ENCODE results near the gene TNNT1. TPM values are rescaled to one million over a fixed set of nuclear protein-coding genes. Genes with fewer than 3 reads are reported as not detected.

The TNNT1 gene
- total and polyA plus RNA-seq, 12 donors, result 0.36 to 11.1 (median 0.90) TPM; not detected in 4

DNA sequence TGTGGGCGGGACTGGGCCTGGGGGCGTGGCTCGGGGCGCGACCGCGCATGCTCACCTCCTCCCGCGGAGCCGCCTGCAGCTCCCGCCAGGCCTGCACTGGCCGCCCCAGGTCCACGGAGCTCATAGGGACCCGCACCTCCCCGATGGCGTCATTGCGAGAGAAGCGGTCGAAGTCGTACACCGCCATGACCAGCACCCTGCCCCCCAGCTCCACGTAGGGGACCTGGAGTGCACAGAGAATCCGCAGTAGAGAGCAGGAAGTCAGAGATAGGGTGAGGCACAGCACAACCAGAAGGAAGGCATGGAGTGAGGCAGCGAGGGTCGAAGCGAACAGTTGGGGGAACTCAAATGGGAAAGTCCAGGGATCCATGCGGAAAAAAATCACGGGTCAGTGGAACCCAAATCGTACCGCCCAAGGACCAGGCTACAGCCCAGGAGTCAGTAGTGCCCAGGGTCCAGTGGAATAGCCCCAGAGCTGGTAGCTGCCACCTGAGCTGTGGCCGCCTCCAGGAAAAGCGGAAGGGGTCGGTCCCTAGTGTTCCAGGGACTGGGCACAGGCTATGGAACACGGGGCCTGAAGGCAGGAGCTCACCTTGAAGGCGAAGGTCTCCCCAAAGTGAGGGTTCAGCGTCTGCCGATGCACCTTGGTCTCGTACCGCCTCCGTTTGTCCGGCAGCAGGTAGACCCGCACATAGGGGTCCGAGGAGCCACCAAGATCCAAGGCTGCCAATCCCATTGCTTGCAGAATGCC, 26.3 kb upstream of the TNNT1 start:
- Histone ChIP-seq H3K9me3 (replicated peaks in 1 of 3) (no peaks in the 10 kb centered on the region), H3K27me3 (peaks cover 42% of the 10 kb centered on the region), H3K36me3 (replicated peaks in 1 of 2) (no peaks in the 10 kb centered on the region), H3K4me3 (no peak overlapping the region), H3K4me1 (replicated peaks in 1 of 2) (peaks cover 8 to 21% of the 10 kb centered on the region in 2 donors), H3K27ac (no peak overlapping the region)
- WGBS, 4 donors, result 46 to 68% (median 61%) methylated on average over 23 to 43 of the region's 43 CpGs
- TF ChIP-seq POLR2A (IDR thresholded peaks at IDR 0.05), result no peak
- intact Hi-C loops (cut with DNase I), result no loop called here
- DNase-seq, result peak in 1 of 7 donors; percentile 16

GRCh38 chr19:55174425-55175116, 25.6 kb upstream of the TNNT1 start:
- H3K4me3 ChIP-seq, result no peak overlapping the region
- whole genome bisulfite sequencing, 4 donors, result 45 to 63% (median 60%) methylated on average over 16 to 21 of the region's 21 CpGs
- TF ChIP-seq, protein P1, sequence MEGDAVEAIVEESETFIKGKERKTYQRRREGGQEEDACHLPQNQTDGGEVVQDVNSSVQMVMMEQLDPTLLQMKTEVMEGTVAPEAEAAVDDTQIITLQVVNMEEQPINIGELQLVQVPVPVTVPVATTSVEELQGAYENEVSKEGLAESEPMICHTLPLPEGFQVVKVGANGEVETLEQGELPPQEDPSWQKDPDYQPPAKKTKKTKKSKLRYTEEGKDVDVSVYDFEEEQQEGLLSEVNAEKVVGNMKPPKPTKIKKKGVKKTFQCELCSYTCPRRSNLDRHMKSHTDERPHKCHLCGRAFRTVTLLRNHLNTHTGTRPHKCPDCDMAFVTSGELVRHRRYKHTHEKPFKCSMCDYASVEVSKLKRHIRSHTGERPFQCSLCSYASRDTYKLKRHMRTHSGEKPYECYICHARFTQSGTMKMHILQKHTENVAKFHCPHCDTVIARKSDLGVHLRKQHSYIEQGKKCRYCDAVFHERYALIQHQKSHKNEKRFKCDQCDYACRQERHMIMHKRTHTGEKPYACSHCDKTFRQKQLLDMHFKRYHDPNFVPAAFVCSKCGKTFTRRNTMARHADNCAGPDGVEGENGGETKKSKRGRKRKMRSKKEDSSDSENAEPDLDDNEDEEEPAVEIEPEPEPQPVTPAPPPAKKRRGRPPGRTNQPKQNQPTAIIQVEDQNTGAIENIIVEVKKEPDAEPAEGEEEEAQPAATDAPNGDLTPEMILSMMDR (IDR thresholded peaks at IDR 0.05), result no peak
- TF ChIP-seq POLR2A (IDR thresholded peaks at IDR 0.05), result no peak
- peaks cover 3 to 14% of the 10 kb centered on the region in 2 donors for H3K4me1 ChIP-seq (replicated peaks in 1 of 2)
- H3K27ac ChIP-seq, result no peak overlapping the region
- no peaks in the 10 kb centered on the region for H3K9me3 ChIP-seq (replicated peaks in 1 of 3)
- H3K36me3 ChIP-seq (replicated peaks in 1 of 2), result no peaks in the 10 kb centered on the region
- intact Hi-C loops (cut with DNase I), result no loop called here
- DNase-seq, result no peak
- H3K27me3 ChIP-seq, result peaks cover 42% of the 10 kb centered on the region

GRCh38 chr19:55173714-55174409, 24.9 kb upstream of the TNNT1 start:
- Histone ChIP-seq H3K27me3 (peaks cover 42% of the 10 kb centered on the region), H3K36me3 (replicated peaks in 1 of 2) (no peaks in the 10 kb centered on the region), H3K27ac (peak overlapping the region in 1 of 5 donors; percentile 21), H3K9me3 (replicated peaks in 1 of 3) (no peaks in the 10 kb centered on the region), H3K4me1 (replicated peaks in 1 of 2) (peaks cover 3 to 7% of the 10 kb centered on the region in 2 donors), H3K4me3 (peak overlapping the region in 1 of 4 donors; percentile 52)
- DNase-seq, result peak; percentile 42 to 89 (median 64)
- TF ChIP-seq, protein P1 (IDR thresholded peaks at IDR 0.05), result no peak
- no peak for TF ChIP-seq POLR2A (IDR thresholded peaks at IDR 0.05)
- WGBS, 4 donors, result 0 to 3% (median 1%) methylated on average over 6 to 37 of the region's 37 CpGs
- intact Hi-C loops (cut with DNase I), result no loop called here

DNA sequence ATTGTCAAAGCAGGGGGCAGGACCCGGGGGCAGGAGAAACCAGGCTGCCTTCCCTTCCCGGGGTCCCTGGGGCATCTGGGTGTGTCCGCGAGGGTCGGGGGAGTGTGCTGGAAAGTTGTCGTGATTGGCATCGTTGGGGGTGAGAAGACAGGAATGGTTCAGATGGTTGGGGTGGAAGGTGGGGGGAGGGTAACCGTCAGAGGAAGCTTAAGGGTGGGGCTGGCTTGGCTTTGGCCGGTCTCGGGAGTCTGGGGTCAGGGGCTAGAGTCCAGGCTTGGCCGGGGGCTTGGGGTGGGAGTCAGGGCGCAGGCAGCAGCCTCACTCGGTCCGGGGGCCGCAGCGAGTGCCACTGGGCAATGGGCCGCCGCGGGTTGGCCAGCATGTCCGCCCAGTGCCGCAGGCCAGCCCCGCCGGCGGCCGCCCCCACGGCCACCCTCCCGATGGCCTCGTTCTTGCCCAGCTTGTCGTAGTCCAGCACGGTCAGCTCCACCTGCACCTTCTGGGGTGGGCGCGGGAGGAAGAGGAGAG, 24.2 kb upstream of the TNNT1 start:
- intact Hi-C loops (cut with DNase I), result no loop called here
- TF ChIP-seq POLR2A (IDR thresholded peaks at IDR 0.05), result no peak
- TF ChIP-seq, protein P1 (IDR thresholded peaks at IDR 0.05), result no peak
- DNase-seq, result no peak
- H3K27me3 ChIP-seq, result peaks cover 44% of the 10 kb centered on the region
- H3K36me3 ChIP-seq (replicated peaks in 1 of 2), result no peaks in the 10 kb centered on the region
- no peaks in the 10 kb centered on the region for H3K9me3 ChIP-seq (replicated peaks in 1 of 3)
- 2 to 5% (median 3%) methylated on average over 12 to 32 of the region's 32 CpGs for WGBS, 4 donors
- H3K27ac ChIP-seq, result peak overlapping the region in 1 of 5 donors; percentile 21
- peaks cover 3 to 7% of the 10 kb centered on the region in 2 donors for H3K4me1 ChIP-seq (replicated peaks in 1 of 2)
- peak overlapping the region in 1 of 4 donors; percentile 52 for H3K4me3 ChIP-seq

Data from adrenal gland (tissue), 12 donors.